GM06990 (cell line): ENCODE data around the gene SEC14L5.
"Not testable (repeated sequence)": the region's sequence is repeated elsewhere in the genome, so short reads cannot be mapped to it uniquely, and the experiment has no call there.

Experiments
- DNase-seq: peaks from one replicate; pipeline ENCODE4 v3.0.0-alpha.2; 2011; ENCODE audit not compliant: insufficient read length; ENCODE audit errors: extremely low read depth
- H3K27me3 ChIP-seq: replicated peaks from 2 replicates; pipeline ENCODE4 v1.6.0; 2011; ENCODE audit warnings: low read length; ENCODE audit not compliant: control insufficient read depth, insufficient read depth
- H3K36me3 ChIP-seq: 2 replicates; pipeline ENCODE4 v1.5.1; 2011; ENCODE audit warnings: low read length; ENCODE audit not compliant: control insufficient read depth, insufficient read depth
- H3K4me3 ChIP-seq: replicated peaks from 2 replicates; pipeline ENCODE4 v1.5.1; 2011; ENCODE audit warnings: low read depth, mild to moderate bottlenecking, control low read depth, low read length
- TF ChIP-seq, protein P1 (sequence below): IDR thresholded peaks from 2 replicates; pipeline ENCODE4 v1.5.1; 2011; ENCODE audit warnings: low read length, control low read depth, mild to moderate bottlenecking, inconsistent platforms; ENCODE audit not compliant: insufficient read depth, poor library complexity, severe bottlenecking

Gene SEC14L5

DNA sequence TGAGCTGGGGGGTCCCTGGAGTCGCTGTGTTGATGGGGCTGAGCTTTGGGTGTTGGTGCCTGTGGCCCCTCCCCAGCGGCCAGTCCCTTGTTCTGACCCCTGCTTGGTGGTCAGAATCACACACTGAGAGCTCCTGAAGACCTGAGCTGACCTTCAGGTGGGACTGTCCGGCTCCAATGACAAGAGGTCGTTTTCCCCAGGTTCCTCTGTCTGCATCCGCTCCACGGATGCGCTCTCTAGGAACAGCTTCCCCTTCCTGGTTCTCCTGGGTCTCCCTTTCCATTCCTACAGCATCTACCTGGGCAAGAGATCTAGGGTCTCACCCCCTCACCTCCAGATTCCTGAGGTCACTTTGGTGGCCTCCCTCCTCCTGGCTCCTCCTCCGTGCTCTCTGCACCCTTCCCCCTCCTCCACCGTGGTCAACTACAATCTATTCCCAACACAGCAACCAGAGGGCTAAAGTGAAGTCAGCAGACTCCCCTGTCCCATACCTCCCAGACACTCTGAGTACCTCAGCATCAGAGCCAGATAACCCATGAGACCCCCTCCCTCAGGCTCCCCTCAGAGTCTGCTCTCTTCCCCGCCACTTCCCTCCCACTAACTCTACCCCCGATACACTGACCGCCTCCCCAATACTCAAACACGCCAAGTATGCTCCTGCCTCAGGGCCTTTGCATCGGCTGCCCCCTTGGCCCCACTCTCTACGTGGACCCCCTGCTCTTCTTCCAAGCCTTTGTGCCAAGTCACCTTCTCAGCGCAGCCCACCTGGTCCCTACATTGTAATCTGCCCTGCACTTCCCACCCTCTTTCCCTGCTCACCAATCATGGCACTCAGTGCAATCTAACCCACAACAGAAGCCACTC lies 9.0 kb upstream of the SEC14L5 start:
- Histone ChIP-seq H3K4me3 (no peak overlapping the region), H3K27me3 (no peaks in the 10 kb centered on the region; the same call in 1 of the 2 replicates), H3K36me3 (no peaks in the 10 kb centered on the region)
- TF ChIP-seq, protein P1, sequence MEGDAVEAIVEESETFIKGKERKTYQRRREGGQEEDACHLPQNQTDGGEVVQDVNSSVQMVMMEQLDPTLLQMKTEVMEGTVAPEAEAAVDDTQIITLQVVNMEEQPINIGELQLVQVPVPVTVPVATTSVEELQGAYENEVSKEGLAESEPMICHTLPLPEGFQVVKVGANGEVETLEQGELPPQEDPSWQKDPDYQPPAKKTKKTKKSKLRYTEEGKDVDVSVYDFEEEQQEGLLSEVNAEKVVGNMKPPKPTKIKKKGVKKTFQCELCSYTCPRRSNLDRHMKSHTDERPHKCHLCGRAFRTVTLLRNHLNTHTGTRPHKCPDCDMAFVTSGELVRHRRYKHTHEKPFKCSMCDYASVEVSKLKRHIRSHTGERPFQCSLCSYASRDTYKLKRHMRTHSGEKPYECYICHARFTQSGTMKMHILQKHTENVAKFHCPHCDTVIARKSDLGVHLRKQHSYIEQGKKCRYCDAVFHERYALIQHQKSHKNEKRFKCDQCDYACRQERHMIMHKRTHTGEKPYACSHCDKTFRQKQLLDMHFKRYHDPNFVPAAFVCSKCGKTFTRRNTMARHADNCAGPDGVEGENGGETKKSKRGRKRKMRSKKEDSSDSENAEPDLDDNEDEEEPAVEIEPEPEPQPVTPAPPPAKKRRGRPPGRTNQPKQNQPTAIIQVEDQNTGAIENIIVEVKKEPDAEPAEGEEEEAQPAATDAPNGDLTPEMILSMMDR = no peak
- DNase-seq = no peak

DNA sequence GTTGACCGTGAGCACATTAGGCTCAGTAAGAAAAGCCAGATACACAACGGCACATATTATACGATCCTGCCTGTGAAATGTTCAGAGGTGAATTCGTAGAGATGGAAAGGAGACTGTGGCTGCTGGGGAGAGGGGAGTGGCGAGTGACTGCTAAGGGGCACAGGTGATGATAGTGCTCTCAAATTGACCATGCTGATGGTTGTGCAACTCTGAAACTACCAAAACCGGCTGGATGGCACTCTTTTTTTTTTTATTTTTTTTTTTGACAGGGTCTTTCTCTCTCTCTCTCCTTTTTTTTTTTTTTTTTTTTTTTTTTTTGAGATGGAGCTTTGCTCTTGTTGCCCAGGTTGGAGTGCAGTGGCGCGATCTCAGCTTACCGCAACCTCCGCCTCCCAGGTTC lies 8.1 kb upstream of the SEC14L5 start:
- H3K27me3 ChIP-seq = no peaks in the 10 kb centered on the region; the same call in none of the 2 replicates
- TF ChIP-seq, protein P1 = no peak
- DNase-seq = no peak
- H3K36me3 ChIP-seq = no peaks in the 10 kb centered on the region
- no peak overlapping the region for H3K4me3 ChIP-seq

DNA sequence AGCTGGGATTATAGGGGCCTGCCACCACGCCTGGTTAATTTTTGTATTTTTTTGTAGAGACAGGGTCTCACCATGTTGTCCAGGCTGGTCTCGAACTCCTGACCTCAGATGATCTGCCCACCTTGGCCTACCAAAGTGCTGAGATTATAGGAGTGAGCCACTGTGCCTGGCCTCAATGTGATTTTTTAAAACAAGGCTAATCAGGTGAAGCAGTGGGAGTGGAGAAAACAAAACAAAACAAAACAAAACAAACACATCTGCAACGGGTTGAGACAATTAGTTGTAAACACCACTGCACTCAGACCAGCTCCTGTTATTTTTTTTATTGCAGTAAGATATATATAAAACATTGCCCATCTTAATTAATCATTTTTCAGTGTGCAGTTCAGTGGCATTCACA lies 6.5 kb upstream of the SEC14L5 start:
- H3K36me3 ChIP-seq, H3K27me3 ChIP-seq, DNase-seq, H3K4me3 ChIP-seq: not testable (repeated sequence)

DNA sequence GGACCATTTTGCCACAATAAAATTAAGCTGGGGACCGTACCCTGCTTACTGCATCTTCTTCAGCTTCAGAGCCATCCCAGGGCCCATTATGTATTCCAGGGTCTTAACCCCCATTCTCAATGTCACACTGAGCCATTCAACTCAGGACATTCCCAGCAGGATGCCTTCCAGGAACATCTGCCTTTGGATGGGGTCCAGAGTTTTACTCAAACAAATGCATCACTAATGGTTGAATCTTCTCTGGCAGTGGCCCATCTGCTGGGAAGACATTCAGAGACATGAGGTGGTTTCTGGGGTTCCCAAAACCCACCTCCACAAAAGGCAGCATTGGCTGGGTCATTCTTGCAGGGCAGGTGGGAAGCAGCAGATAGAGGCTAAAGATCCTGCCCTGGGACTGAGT lies 3.4 kb upstream of the SEC14L5 start:
- no peak overlapping the region for H3K4me3 ChIP-seq
- H3K27me3 ChIP-seq = no peaks in the 10 kb centered on the region; the same call in none of the 2 replicates
- H3K36me3 ChIP-seq = no peaks in the 10 kb centered on the region
- DNase-seq = no peak
- TF ChIP-seq, protein P1 = no peak

DNA sequence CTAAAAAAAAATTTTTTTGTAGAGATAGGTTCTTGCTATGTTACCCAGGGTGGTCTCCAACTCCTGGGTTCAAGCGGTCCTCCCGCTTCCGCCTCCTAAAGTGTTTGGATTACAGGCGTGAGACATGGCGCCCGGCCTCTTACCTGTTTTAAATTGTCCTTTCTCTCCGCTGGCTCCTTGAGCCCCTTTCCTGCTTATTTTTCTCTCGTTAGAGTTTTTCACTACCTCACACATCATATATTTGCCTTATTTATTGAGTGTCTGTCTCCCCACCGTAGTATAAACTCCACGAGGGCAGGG lies 760 bp upstream of the SEC14L5 start:
- TF ChIP-seq, protein P1 = no peak
- no peaks in the 10 kb centered on the region; the same call in none of the 2 replicates for H3K27me3 ChIP-seq
- DNase-seq = no peak
- peak overlapping the region; percentile 52 for H3K4me3 ChIP-seq
- no peaks in the 10 kb centered on the region for H3K36me3 ChIP-seq

DNA sequence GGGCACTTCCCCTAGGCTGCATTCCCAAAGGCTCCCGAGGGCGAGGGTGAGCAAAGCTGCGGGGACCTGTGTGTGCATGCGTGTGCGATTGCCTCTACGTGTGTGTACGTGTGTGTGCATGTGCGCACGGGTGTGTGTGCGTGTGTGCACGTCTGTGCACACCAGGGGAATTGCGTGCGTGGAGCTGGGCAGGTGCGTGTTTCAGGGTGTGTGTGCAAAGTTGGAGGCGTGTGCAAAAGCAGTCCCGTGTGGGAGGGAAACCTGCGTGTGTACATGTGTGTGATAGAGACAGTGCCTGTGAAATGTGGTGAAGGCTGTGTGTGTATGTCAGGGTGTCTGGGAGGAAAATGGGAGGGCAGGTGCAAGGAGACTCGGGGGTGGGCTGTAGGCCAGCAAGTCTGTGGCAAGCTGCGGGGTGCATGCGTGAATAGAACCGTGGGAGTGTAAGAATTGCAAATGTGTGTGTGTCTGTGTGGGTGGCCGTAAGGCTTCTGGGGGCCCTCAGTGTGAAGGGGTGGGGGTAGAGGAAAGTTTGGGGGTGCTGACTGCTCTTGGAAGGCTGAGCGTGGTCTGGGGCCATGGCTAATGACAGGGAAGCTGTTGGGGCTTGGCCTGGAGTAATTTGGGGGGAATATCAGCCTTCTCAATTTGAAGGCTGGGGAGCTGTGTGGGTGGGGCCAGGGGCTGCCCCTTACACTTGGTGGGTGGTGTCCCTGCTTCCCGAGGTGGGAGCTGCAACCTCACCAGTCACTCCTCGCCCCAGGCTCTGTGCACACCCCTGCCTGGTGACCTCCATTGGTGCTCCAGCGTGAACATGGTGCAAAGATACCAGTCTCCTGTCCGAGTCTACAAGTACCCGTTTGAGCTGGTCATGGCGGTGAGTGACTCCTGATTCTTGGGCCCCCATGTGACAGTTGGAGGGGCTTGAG lies 644 bp downstream of the SEC14L5 start:
- TF ChIP-seq, protein P1 = no peak
- no peaks in the 10 kb centered on the region for H3K36me3 ChIP-seq
- peak overlapping the region; percentile 17 for H3K4me3 ChIP-seq

More for the DNA sequence above, 644 bp downstream of the SEC14L5 start:
- no peaks in the 10 kb centered on the region; the same call in none of the 2 replicates for H3K27me3 ChIP-seq
- no peak for DNase-seq
